Measurements from ENCODE around the gene ATRNL1. TPM values are rescaled to one million over a fixed set of nuclear protein-coding genes. Genes with fewer than 3 reads are reported as not detected.

Gene ATRNL1
- total RNA-seq, 1 donor from 2014 or later: 15.5 TPM

GRCh38 chr10:115063701-115064658 lies 29.2 kb upstream of the ATRNL1 start:
- Histone ChIP-seq H3K27ac (no peak overlapping the region), H3K9me3 (no peaks in the 10 kb centered on the region), H3K27me3 (no peaks in the 10 kb centered on the region), H3K4me3 (no peak overlapping the region), H3K36me3 (no peaks in the 10 kb centered on the region), H3K4me1 (no peaks in the 10 kb centered on the region)
- intact Hi-C loops (cut with DNase I): no loop called here
- DNase-seq (ENCODE audit: extremely low spot score in 2 of 2): no peak
- no peak for TF ChIP-seq POLR2A (IDR thresholded peaks at IDR 0.05)
- TF ChIP-seq POLR2AphosphoS5 (IDR thresholded peaks at IDR 0.05; ENCODE audit: insufficient read depth in 1 of 2, low read depth in 1 of 2): no peak
- no peak for TF ChIP-seq CTCF (IDR thresholded peaks at IDR 0.05)

GRCh38 chr10:115065801-115066200 lies 27.4 kb upstream of the ATRNL1 start:
- Histone ChIP-seq H3K9me3 (no peaks in the 10 kb centered on the region), H3K36me3 (no peaks in the 10 kb centered on the region), H3K4me3 (no peak overlapping the region), H3K27me3 (no peaks in the 10 kb centered on the region), H3K4me1 (no peaks in the 10 kb centered on the region), H3K27ac (no peak overlapping the region)
- TF ChIP-seq POLR2A (IDR thresholded peaks at IDR 0.05) (no peak), POLR2AphosphoS5 (IDR thresholded peaks at IDR 0.05; ENCODE audit: insufficient read depth in 1 of 2, low read depth in 1 of 2) (no peak), CTCF (IDR thresholded peaks at IDR 0.05) (no peak)
- intact Hi-C loops (cut with DNase I): no loop called here
- DNase-seq (ENCODE audit: extremely low spot score in 2 of 2): no peak

GRCh38 chr10:115066528-115066927 lies 26.6 kb upstream of the ATRNL1 start:
- Histone ChIP-seq H3K27ac (no peak overlapping the region), H3K9me3 (no peaks in the 10 kb centered on the region), H3K4me1 (no peaks in the 10 kb centered on the region), H3K36me3 (no peaks in the 10 kb centered on the region), H3K4me3 (no peak overlapping the region), H3K27me3 (no peaks in the 10 kb centered on the region)
- TF ChIP-seq POLR2A (IDR thresholded peaks at IDR 0.05) (no peak), POLR2AphosphoS5 (IDR thresholded peaks at IDR 0.05; ENCODE audit: insufficient read depth in 1 of 2, low read depth in 1 of 2) (no peak), CTCF (IDR thresholded peaks at IDR 0.05) (no peak)
- DNase-seq (ENCODE audit: extremely low spot score in 2 of 2): no peak
- intact Hi-C loops (cut with DNase I): no loop called here

- no peak for TF ChIP-seq CTCF (IDR thresholded peaks at IDR 0.05)
- TF ChIP-seq POLR2AphosphoS5 (IDR thresholded peaks at IDR 0.05; ENCODE audit: insufficient read depth in 1 of 2, low read depth in 1 of 2): no peak
- no peak for TF ChIP-seq POLR2A (IDR thresholded peaks at IDR 0.05)
- H3K4me1 ChIP-seq: no peaks in the 10 kb centered on the region
- H3K36me3 ChIP-seq: no peaks in the 10 kb centered on the region
- H3K9me3 ChIP-seq: no peaks in the 10 kb centered on the region
- intact Hi-C loops (cut with DNase I): no loop called here
- H3K4me3 ChIP-seq: no peak overlapping the region
- no peaks in the 10 kb centered on the region for H3K27me3 ChIP-seq
- no peak overlapping the region for H3K27ac ChIP-seq
- no peak for DNase-seq (ENCODE audit: extremely low spot score in 2 of 2)
These were observed 19.4 kb upstream of the ATRNL1 start for GRCh38 chr10:115073796-115074195.

- Histone ChIP-seq H3K4me3 (no peak overlapping the region), H3K9me3 (no peaks in the 10 kb centered on the region), H3K4me1 (no peaks in the 10 kb centered on the region), H3K27me3 (no peaks in the 10 kb centered on the region), H3K36me3 (no peaks in the 10 kb centered on the region), H3K27ac (no peak overlapping the region)
- intact Hi-C loops (cut with DNase I): no loop called here
- no peak for DNase-seq (ENCODE audit: extremely low spot score in 2 of 2)
- TF ChIP-seq POLR2A (IDR thresholded peaks at IDR 0.05) (no peak), CTCF (IDR thresholded peaks at IDR 0.05) (no peak), POLR2AphosphoS5 (IDR thresholded peaks at IDR 0.05; ENCODE audit: insufficient read depth in 1 of 2, low read depth in 1 of 2) (no peak)
These were observed 10.7 kb upstream of the ATRNL1 start for GRCh38 chr10:115082506-115082905.
